GM23338 (cell line): ENCODE data around the gene WAPL. TPM values are rescaled to one million over a fixed set of nuclear protein-coding genes. Genes with fewer than 3 reads are reported as not detected.

Experiments
- ATAC-seq: fragments of 200-7000 bp; cut with Tn5 transposase; 3 replicates; pipeline ENCODE4 v1.9.1; 2020
- DNase-seq: peaks from one replicate; pipeline ENCODE4 v3.0.0-alpha.2; 2015; ENCODE audit warnings: low spot score
- H2AFZ ChIP-seq: fragments of 200-600 bp; sonication (generic); 2 replicates; pipeline ENCODE4 v1.8.0; 2016; ENCODE audit warnings: antibody characterized with exemption, mild to moderate bottlenecking, moderate library complexity
- H3F3A ChIP-seq: fragments of 200-600 bp; sonication (generic); replicated peaks from 2 replicates; pipeline ENCODE4 v1.8.0; 2017; ENCODE audit warnings: antibody characterized with exemption, mixed run types, low read depth
- H3K27ac ChIP-seq: fragments of 200-600 bp; sonication (generic); 2 replicates; pipeline ENCODE4 v1.6.1; 2016; ENCODE audit warnings: low read depth
- H3K27me3 ChIP-seq: fragments of 200-600 bp; sonication (generic); 2 replicates; pipeline ENCODE4 v1.8.0; 2016; ENCODE audit warnings: mild to moderate bottlenecking, mixed run types, moderate library complexity; ENCODE audit not compliant: insufficient read depth
- H3K36me3 ChIP-seq: fragments of 200-600 bp; sonication (generic); 2 replicates; pipeline ENCODE4 v1.8.0; 2016; ENCODE audit warnings: mild to moderate bottlenecking; ENCODE audit not compliant: insufficient read depth
- H3K4me1 ChIP-seq: fragments of 200-600 bp; sonication (generic); 2 replicates; pipeline ENCODE4 v1.8.0; 2016; ENCODE audit warnings: mild to moderate bottlenecking, moderate library complexity; ENCODE audit not compliant: insufficient read depth
- H3K4me2 ChIP-seq: fragments of 200-600 bp; sonication (generic); 2 replicates; pipeline ENCODE4 v1.7.1; 2017; ENCODE audit warnings: mixed run types
- H3K4me3 ChIP-seq: fragments of 200-600 bp; sonication (generic); 2 replicates; pipeline ENCODE4 v1.6.1; 2016; ENCODE audit warnings: mixed run types
- H3K79me2 ChIP-seq: fragments of 200-600 bp; sonication (generic); replicated peaks from 2 replicates; pipeline ENCODE4 v1.8.0; 2017; ENCODE audit warnings: mild to moderate bottlenecking; ENCODE audit not compliant: insufficient read depth
- H3K9me2 ChIP-seq: fragments of 200-600 bp; sonication (generic); 2 replicates; pipeline ENCODE4 v1.8.0; 2017; ENCODE audit not compliant: insufficient read depth
- H4K20me1 ChIP-seq: fragments of 200-600 bp; sonication (generic); replicated peaks from 2 replicates; pipeline ENCODE4 v1.8.0; 2017; ENCODE audit warnings: mild to moderate bottlenecking; ENCODE audit not compliant: insufficient read depth
- H3K27ac Mint-ChIP-seq: 2 replicates; pipeline ENCODE4 v1.8.0; 2020; ENCODE audit warnings: inconsistent platforms, mild to moderate bottlenecking, moderate library complexity, mixed read lengths
- H3K27me3 Mint-ChIP-seq: 3 replicates; pipeline ENCODE4 v1.8.0; 2022; ENCODE audit warnings: low read depth, mild to moderate bottlenecking, moderate library complexity, mixed read lengths, inconsistent platforms; ENCODE audit not compliant: insufficient read depth, poor library complexity
- H3K36me3 Mint-ChIP-seq: 3 replicates; pipeline ENCODE4 v1.8.0; 2021; ENCODE audit warnings: low read depth, mild to moderate bottlenecking, inconsistent platforms, moderate library complexity, mixed read lengths
- H3K4me1 Mint-ChIP-seq: 3 replicates; pipeline ENCODE4 v1.8.0; 2020; ENCODE audit warnings: mild to moderate bottlenecking, inconsistent platforms, mixed read lengths
- H3K4me3 Mint-ChIP-seq: 3 replicates; pipeline ENCODE4 v1.8.0; 2021; ENCODE audit warnings: moderate library complexity, mild to moderate bottlenecking, inconsistent platforms, mixed read lengths
- H3K9me3 Mint-ChIP-seq: 3 replicates; pipeline ENCODE4 v1.8.0; 2020; ENCODE audit warnings: moderate library complexity, mild to moderate bottlenecking, inconsistent platforms, mixed read lengths
- CREB1 ChIP-seq: fragments of 250-450 bp; sonication (Bioruptor Pico); IDR thresholded peaks from 2 replicates; pipeline ENCODE4 v1.5.0; 2020; ENCODE audit warnings: low read depth, mild to moderate bottlenecking, moderate library complexity
- ETS1 ChIP-seq: IDR thresholded peaks from 2 replicates; pipeline ENCODE4 v1.6.1; 2016; ENCODE audit warnings: antibody characterized with exemption
- EZH2 ChIP-seq: fragments of 200-600 bp; sonication (generic); IDR thresholded peaks from one replicate; pipeline ENCODE4 v1.8.0; 2017; ENCODE audit warnings: antibody characterized with exemption, mild to moderate bottlenecking, low read depth; ENCODE audit not compliant: unreplicated experiment
- STAT1 ChIP-seq: IDR thresholded peaks from one replicate; pipeline ENCODE4 v1.6.1; 2016; ENCODE audit warnings: antibody characterized with exemption; ENCODE audit not compliant: unreplicated experiment
- ZNF114 ChIP-seq: fragments of 250-450 bp; sonication (Bioruptor Pico); IDR thresholded peaks from 2 replicates; pipeline ENCODE4 v1.5.0; 2020; ENCODE audit warnings: mild to moderate bottlenecking, moderate library complexity
- ZNF331 ChIP-seq: fragments of 250-450 bp; sonication (Bioruptor Pico); IDR thresholded peaks from 2 replicates; pipeline ENCODE4 v1.5.0; 2020; ENCODE audit warnings: low read depth, mild to moderate bottlenecking, moderate library complexity
- ZNF462 ChIP-seq: fragments of 250-450 bp; sonication (Bioruptor Pico); IDR thresholded peaks from 2 replicates; pipeline ENCODE4 v1.5.0; 2020; ENCODE audit warnings: mild to moderate bottlenecking, moderate library complexity
- polyA plus RNA-seq: library from polyadenylated mRNA; unstranded; fragments of >200 nt; fragmentation: Nextera tagmentation; extraction: Ambion mirVana; gene quantifications from 2 replicates; pipeline ENCODE4 v1.2.1, GENCODE V29; 2016
- total RNA-seq: library from RNA; depleted of rRNA; stranded (reverse); fragments of >200 nt; shearing (Covaris generic); gene quantifications from 2 replicates; pipeline ENCODE4 v1.2.3, GENCODE V29; 2014

WAPL gene
- total and polyA plus RNA-seq, 2 experiments from 2014 or later = 25.2 to 60.8 TPM

GRCh38 chr10:86443936-86444335 is 77.7 kb downstream of the WAPL start:
- Histone ChIP-seq H3K9me2 (no peaks in the 10 kb centered on the region), H3K27me3 (no peaks in the 10 kb centered on the region), H3K4me3 (no peak overlapping the region), H3K4me1 (no peaks in the 10 kb centered on the region), H3K79me2 (peaks cover 7% of the 10 kb centered on the region; the same call in 1 of the 2 replicates), H3F3A (no peaks in the 10 kb centered on the region), H3K36me3 (peaks cover 17% of the 10 kb centered on the region), H3K4me2 (no peak overlapping the region), H3K27ac (no peak overlapping the region), H2AFZ (no peak overlapping the region), H4K20me1 (peaks cover 5% of the 10 kb centered on the region; the same call in 1 of the 2 replicates)
- DNase-seq (no peak), ATAC-seq (no peak)
- Mint-ChIP-seq H3K27ac (no peak overlapping the region), H3K9me3 (no peaks in the 10 kb centered on the region), H3K36me3 (peaks cover 73% of the 10 kb centered on the region), H3K27me3 (no peaks in the 10 kb centered on the region), H3K4me3 (no peak overlapping the region), H3K4me1 (no peaks in the 10 kb centered on the region)
- TF ChIP-seq EZH2 (no peak), ZNF462 (CRISPR knock-in tag) (no peak), CREB1 (no peak), ZNF114 (CRISPR knock-in tag) (no peak), STAT1 (no peak), ZNF331 (CRISPR knock-in tag) (no peak), ETS1 (no peak)
